WTC11 (cell line): Measurements from ENCODE around the gene SALL3. TPM values are rescaled to one million over a fixed set of nuclear protein-coding genes. Genes with fewer than 3 reads are reported as not detected.

Source experiments
- ATAC-seq: fragments of 200-7000 bp; cut with Tn5 transposase; 2 replicates; pipeline ENCODE4 v1.10.0; 2021; ENCODE audit warnings: mild to moderate bottlenecking, moderate library complexity
- CTCF ChIA-PET: fragments of 300-600 bp; sonication (Branson Sonifier 250); formaldehyde crosslinking; loops from one replicate; lab custom pipeline; 2021; ENCODE audit warnings: antibody characterized with exemption; lab: Charles Lee
- POLR2A ChIA-PET: fragments of 350-600 bp; sonication (Branson Sonifier 250); formaldehyde crosslinking; loops from one replicate; lab custom pipeline; 2021; ENCODE audit warnings: antibody characterized with exemption; lab: Charles Lee
- DNase-seq: peaks from one replicate; pipeline ENCODE4 v3.0.0; 2021; ENCODE audit warnings: low spot score
- H3K27ac Mint-ChIP-seq: 2 replicates; pipeline ENCODE4 v1.8.0; 2021; ENCODE audit warnings: mixed read lengths
- H3K27me3 Mint-ChIP-seq: 2 replicates; pipeline ENCODE4 v1.8.0; 2021; ENCODE audit warnings: low read depth, mild to moderate bottlenecking, moderate library complexity, mixed read lengths
- H3K36me3 Mint-ChIP-seq: 2 replicates; pipeline ENCODE4 v1.8.0; 2021; ENCODE audit warnings: mixed read lengths
- H3K4me1 Mint-ChIP-seq: 2 replicates; pipeline ENCODE4 v1.8.0; 2022; ENCODE audit warnings: mixed read lengths
- H3K4me3 Mint-ChIP-seq: 2 replicates; pipeline ENCODE4 v1.8.0; 2021; ENCODE audit warnings: mild to moderate bottlenecking, moderate library complexity, mixed read lengths
- H3K9me3 Mint-ChIP-seq: 2 replicates; pipeline ENCODE4 v1.8.0; 2021; ENCODE audit warnings: mixed read lengths
- ATF1 ChIP-seq: sonication (generic); formaldehyde crosslinking; IDR thresholded peaks from 2 replicates; pipeline ENCODE4 v1.8.1; 2023; ENCODE audit warnings: mild to moderate bottlenecking, moderate library complexity, missing genetic modification reagents
- CREB1 ChIP-seq: sonication (generic); formaldehyde crosslinking; IDR thresholded peaks from 2 replicates; pipeline ENCODE4 v1.8.0; 2023; ENCODE audit warnings: mild to moderate bottlenecking, missing genetic modification reagents
- ESRRA ChIP-seq: sonication (generic); formaldehyde crosslinking; IDR thresholded peaks from 2 replicates; pipeline ENCODE4 v1.8.1; 2022; ENCODE audit warnings: mild to moderate bottlenecking, missing genetic modification reagents, borderline replicate concordance
- HMGA2 ChIP-seq: fragments of 250-450 bp; sonication (Bioruptor Pico); IDR thresholded peaks from 2 replicates; pipeline ENCODE4 v1.4.0; 2021; ENCODE audit warnings: mild to moderate bottlenecking, moderate library complexity
- RELA ChIP-seq: sonication (generic); formaldehyde crosslinking; IDR thresholded peaks from 2 replicates; pipeline ENCODE4 v1.8.1; 2022; ENCODE audit warnings: missing genetic modification reagents, mild to moderate bottlenecking, borderline replicate concordance
- total RNA-seq: library from RNA; stranded (reverse); gene quantifications from 3 replicates; pipeline ENCODE4 v1.2.3, GENCODE V29; 2021
- TF ChIP-seq, protein P1 (sequence below): sonication (generic); formaldehyde crosslinking; IDR thresholded peaks from 2 replicates; pipeline ENCODE4 v1.8.0; 2023; ENCODE audit warnings: missing genetic modification reagents, mild to moderate bottlenecking, borderline replicate concordance
- TF ChIP-seq, protein P2 (sequence below): sonication (generic); formaldehyde crosslinking; IDR thresholded peaks from 2 replicates; pipeline ENCODE4 v1.8.1; 2022; ENCODE audit warnings: low read depth, missing genetic modification reagents, borderline replicate concordance
- TF ChIP-seq, protein P3 (sequence below): fragments of 250-450 bp; sonication (Bioruptor Pico); conservative IDR thresholded peaks from 2 replicates; pipeline ENCODE4 v1.9.0; 2021; ENCODE audit warnings: mild to moderate bottlenecking
- TF ChIP-seq, protein P4 (sequence below): sonication (generic); formaldehyde crosslinking; IDR thresholded peaks from 2 replicates; pipeline ENCODE4 v1.8.0; 2022; ENCODE audit warnings: missing genetic modification reagents

Gene SALL3
- total RNA-seq, 1 experiment from 2014 or later, result 87.0 TPM

DNA sequence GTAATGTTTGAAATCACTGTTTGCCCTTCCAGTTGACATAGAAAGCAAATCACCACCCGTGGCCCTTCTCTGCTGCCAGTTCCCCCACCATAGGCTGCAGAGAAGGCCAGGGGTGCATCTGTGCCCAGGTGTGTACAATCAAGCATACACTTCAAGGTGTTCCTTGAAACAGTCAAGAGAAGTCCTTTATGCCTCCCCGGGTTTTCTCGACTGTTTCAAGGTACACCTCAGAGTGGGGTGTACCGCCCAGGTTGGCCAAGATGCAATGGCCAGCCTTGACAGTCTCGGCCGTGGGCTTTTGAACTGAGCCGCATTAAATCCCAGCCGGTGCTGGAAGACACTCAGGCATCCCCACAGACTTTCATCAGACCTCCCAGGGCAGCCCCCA is 68.6 kb downstream of the SALL3 start:
- ChIA-PET POLR2A (no interaction called here), CTCF (interaction anchor here (0.8 kb wide), 1 partner anchor 22 kb away, joined by 3 read pairs; no protein-coding TSS in a partner anchor)
- no peaks in the 10 kb centered on the region for H3K27me3 Mint-ChIP-seq
- peaks cover 3% of the 10 kb centered on the region; the same call in 1 of the 2 replicates for H3K9me3 Mint-ChIP-seq
- ATAC-seq (no peak), DNase-seq (no peak)
- H3K4me1 Mint-ChIP-seq, result no peaks in the 10 kb centered on the region
- TF ChIP-seq CREB1, result no peak
- TF ChIP-seq, protein P1, sequence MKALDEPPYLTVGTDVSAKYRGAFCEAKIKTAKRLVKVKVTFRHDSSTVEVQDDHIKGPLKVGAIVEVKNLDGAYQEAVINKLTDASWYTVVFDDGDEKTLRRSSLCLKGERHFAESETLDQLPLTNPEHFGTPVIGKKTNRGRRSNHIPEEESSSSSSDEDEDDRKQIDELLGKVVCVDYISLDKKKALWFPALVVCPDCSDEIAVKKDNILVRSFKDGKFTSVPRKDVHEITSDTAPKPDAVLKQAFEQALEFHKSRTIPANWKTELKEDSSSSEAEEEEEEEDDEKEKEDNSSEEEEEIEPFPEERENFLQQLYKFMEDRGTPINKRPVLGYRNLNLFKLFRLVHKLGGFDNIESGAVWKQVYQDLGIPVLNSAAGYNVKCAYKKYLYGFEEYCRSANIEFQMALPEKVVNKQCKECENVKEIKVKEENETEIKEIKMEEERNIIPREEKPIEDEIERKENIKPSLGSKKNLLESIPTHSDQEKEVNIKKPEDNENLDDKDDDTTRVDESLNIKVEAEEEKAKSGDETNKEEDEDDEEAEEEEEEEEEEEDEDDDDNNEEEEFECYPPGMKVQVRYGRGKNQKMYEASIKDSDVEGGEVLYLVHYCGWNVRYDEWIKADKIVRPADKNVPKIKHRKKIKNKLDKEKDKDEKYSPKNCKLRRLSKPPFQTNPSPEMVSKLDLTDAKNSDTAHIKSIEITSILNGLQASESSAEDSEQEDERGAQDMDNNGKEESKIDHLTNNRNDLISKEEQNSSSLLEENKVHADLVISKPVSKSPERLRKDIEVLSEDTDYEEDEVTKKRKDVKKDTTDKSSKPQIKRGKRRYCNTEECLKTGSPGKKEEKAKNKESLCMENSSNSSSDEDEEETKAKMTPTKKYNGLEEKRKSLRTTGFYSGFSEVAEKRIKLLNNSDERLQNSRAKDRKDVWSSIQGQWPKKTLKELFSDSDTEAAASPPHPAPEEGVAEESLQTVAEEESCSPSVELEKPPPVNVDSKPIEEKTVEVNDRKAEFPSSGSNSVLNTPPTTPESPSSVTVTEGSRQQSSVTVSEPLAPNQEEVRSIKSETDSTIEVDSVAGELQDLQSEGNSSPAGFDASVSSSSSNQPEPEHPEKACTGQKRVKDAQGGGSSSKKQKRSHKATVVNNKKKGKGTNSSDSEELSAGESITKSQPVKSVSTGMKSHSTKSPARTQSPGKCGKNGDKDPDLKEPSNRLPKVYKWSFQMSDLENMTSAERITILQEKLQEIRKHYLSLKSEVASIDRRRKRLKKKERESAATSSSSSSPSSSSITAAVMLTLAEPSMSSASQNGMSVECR (CRISPR knock-in tag), result no peak
- peaks cover 6% of the 10 kb centered on the region for H3K36me3 Mint-ChIP-seq
- no peak overlapping the region for H3K27ac Mint-ChIP-seq
- H3K4me3 Mint-ChIP-seq, result no peak overlapping the region

DNA sequence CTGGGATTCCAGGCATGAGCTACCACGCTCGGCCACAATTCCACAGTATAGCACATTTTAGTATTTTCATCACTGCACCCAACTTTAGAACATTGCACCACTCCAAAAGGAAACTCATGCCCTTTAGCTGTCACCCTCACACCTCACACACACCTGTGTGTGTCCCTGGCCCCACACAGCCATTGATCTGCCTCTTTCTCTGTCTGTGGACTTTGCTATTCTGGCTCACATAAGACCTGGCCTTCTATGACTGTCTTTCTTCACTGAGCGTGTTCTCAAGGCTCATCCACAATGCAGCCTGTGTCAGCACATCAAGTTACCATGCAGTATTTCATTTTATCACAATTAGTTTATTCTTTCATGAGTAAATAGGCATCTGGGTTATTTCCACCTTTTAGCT is 69.9 kb downstream of the SALL3 start:
- Mint-ChIP-seq H3K4me3 (no peak overlapping the region), H3K36me3 (no peaks in the 10 kb centered on the region), H3K27me3 (no peaks in the 10 kb centered on the region), H3K4me1 (no peaks in the 10 kb centered on the region), H3K27ac (no peak overlapping the region), H3K9me3 (peaks cover 3% of the 10 kb centered on the region; the same call in 1 of the 2 replicates)
- no peak for TF ChIP-seq RELA (CRISPR knock-in tag)
- TF ChIP-seq, protein P2, sequence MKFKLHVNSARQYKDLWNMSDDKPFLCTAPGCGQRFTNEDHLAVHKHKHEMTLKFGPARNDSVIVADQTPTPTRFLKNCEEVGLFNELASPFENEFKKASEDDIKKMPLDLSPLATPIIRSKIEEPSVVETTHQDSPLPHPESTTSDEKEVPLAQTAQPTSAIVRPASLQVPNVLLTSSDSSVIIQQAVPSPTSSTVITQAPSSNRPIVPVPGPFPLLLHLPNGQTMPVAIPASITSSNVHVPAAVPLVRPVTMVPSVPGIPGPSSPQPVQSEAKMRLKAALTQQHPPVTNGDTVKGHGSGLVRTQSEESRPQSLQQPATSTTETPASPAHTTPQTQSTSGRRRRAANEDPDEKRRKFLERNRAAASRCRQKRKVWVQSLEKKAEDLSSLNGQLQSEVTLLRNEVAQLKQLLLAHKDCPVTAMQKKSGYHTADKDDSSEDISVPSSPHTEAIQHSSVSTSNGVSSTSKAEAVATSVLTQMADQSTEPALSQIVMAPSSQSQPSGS (CRISPR knock-in tag), result no peak
- no peak for TF ChIP-seq ESRRA
- TF ChIP-seq, protein P3, sequence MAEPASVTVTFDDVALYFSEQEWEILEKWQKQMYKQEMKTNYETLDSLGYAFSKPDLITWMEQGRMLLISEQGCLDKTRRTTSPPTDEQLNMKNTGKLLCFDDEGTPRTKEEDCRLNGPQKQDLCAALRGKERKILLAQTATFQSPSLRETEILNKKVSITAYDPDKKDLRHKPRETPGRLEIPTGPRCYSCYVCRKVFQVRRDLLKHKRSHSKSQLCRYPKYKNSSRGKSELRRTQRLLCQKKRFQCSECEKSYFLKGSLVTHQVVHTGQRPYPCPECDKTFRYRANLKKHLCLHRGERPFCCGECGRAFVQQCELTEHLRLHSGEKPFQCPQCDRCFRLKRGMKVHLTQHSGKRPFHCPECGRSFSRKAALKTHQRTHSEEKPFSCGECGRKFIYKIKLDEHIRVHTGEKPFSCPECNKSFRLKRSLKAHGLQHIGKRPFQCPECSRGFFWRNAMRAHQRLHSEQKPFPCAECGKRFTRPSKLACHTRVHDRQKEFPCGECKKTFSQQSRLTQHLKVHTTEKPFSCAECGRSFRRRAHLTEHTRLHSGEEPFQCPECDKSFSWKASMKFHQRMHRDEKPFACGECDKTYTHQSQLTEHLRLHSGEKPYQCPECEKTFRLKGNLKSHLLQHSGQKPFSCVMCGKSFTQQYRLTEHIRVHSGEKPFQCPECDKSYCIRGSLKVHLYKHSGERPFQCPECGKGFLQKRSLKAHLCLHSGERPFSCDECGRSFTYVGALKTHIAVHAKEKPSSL (CRISPR knock-in tag), result no peak
- TF ChIP-seq HMGA2 (CRISPR knock-in tag), result no peak
- TF ChIP-seq, protein P4, sequence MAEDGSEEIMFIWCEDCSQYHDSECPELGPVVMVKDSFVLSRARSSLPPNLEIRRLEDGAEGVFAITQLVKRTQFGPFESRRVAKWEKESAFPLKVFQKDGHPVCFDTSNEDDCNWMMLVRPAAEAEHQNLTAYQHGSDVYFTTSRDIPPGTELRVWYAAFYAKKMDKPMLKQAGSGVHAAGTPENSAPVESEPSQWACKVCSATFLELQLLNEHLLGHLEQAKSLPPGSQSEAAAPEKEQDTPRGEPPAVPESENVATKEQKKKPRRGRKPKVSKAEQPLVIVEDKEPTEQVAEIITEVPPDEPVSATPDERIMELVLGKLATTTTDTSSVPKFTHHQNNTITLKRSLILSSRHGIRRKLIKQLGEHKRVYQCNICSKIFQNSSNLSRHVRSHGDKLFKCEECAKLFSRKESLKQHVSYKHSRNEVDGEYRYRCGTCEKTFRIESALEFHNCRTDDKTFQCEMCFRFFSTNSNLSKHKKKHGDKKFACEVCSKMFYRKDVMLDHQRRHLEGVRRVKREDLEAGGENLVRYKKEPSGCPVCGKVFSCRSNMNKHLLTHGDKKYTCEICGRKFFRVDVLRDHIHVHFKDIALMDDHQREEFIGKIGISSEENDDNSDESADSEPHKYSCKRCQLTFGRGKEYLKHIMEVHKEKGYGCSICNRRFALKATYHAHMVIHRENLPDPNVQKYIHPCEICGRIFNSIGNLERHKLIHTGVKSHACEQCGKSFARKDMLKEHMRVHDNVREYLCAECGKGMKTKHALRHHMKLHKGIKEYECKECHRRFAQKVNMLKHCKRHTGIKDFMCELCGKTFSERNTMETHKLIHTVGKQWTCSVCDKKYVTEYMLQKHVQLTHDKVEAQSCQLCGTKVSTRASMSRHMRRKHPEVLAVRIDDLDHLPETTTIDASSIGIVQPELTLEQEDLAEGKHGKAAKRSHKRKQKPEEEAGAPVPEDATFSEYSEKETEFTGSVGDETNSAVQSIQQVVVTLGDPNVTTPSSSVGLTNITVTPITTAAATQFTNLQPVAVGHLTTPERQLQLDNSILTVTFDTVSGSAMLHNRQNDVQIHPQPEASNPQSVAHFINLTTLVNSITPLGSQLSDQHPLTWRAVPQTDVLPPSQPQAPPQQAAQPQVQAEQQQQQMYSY (CRISPR knock-in tag), result no peak
- no peak for TF ChIP-seq ATF1 (CRISPR knock-in tag)
- ChIA-PET CTCF (no interaction called here), POLR2A (no interaction called here)
- no peak for DNase-seq
- ATAC-seq, result no peak

Other genes with a start within 250 kb of the SALL3 start
- 17.7 to 19.0 TPM (median 18.6 TPM) in 3 replicates for gene ATP9B, start 89.6 kb downstream of the SALL3 start, total RNA-seq